Mammary epithelial cell (primary cell): Measurements from ENCODE around the gene CD151.

ENCODE experiments used
- CTCF ChIP-seq, 2 donors: IDR thresholded peaks in 1 of 2; conservative IDR thresholded peaks in 1 of 2; 2 replicates each; pipeline ENCODE4 v1.5.1; 2011 to 2012; ENCODE audit warnings: inconsistent platforms in 2 of 2, low read length in 2 of 2, mild to moderate bottlenecking in 2 of 2, control low read depth in 1 of 2, low read depth in 1 of 2; ENCODE audit not compliant: insufficient read depth in 1 of 2; ENCODE audit errors: extremely low read depth in 1 of 2
- EZH2 ChIP-seq: IDR thresholded peaks from 2 replicates; pipeline ENCODE4 v1.6.1; 2012; ENCODE audit warnings: low read length, inconsistent platforms, borderline replicate concordance

- TF ChIP-seq CTCF (conservative IDR thresholded peaks at IDR 0.05 in 1 of 2, IDR thresholded peaks at IDR 0.05 in 1 of 2; ENCODE audit: extremely low read depth in 1 of 2, insufficient read depth in 1 of 2, low read depth in 1 of 2, low read length in 2 of 2) (peak in 1 of 2 donors; percentile 8), EZH2 (no peak)
These were observed 11.9 kb upstream of the CD151 start for GRCh38 chr11:820655-821511.
